HG03521 (cell line): ENCODE data around the gene ZNF438.

Experiments
- ATAC-seq: cut with Tn5 transposase; IDR thresholded peaks from one replicate; pipeline ENCODE4 v1.9.1; 2021; ENCODE audit warnings: mild to moderate bottlenecking, moderate library complexity; ENCODE audit not compliant: unreplicated experiment

ZNF438 gene

GRCh38 chr10:30887839-30888238 is 143.8 kb downstream of the ZNF438 start:
- no peak for ATAC-seq

DNA sequence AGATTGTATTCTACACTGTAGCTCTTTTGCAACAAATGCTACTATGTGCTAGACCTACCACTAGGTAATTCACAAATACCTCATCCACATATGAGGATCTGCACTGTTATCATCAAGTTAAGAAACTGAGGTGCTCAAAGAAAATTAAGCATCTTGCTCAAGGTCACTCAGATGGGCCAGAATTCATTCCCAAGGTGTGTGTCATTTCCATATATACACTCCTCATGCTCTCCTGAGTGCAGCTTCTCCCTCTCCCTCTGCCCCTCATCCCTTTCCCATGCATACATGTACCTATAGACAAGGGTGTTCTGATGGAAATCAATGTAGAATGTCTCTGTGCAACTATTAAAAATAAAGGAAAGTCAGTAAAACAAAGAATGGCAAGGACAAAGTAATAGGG is 146.2 kb downstream of the ZNF438 start:
- no peak for ATAC-seq

- ATAC-seq, result no peak
Observed at GRCh38 chr10:30883751-30884150, 147.9 kb downstream of the ZNF438 start.

DNA sequence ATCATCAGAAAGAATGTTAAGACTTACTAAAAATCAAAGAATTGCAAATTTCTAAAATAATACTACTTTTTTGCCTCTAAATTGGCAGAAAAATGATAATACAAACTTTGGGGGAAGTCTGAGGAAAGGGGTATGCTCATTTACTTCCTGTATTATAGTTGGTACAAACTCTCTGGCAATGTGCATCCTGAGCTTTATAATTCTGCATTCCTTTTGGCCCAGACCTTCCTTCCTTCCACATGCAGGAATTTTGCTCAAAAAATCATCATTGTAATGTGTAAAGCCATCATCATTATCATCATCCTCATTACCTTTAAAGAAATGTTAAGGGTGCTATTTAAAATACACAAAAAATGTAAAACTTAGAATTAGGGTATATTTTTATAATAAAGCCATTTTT is 148.5 kb downstream of the ZNF438 start:
- no peak for ATAC-seq

DNA sequence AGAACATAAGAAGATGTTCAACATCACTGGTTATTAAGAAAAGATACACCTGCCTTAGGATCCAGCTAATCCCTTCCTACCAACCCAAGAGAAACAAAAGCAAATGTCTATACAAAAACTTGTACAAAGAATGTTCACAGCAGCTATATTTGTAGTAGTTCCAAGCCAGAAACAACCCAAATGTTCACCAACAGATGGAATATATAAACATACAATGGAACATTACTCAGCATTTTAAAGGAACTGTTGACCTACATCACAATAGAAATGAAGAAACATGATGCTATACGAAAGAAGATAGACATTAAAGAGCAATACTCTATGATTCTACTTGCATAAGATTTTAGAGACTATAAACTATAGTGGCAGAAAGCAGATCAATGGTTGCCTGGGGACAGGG is 149.4 kb downstream of the ZNF438 start:
- ATAC-seq, result no peak

DNA sequence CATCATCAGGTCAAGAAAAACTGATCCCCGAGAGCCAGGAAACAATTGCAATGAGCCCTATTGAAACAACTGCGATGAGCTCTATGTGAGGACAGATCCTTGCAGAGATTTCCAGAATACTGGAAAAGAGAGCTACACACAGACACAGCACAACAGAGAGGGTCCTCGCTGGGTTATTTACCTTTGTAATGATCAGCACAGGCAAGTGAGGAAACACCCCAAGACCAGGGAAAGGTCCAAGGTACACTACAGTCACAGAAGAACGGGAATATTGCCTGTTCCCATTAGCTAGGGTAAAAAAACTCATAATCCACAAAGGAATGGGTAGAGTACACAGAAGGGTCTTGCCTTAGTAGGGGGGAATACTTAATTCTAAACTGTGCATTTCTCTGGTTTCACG is 152.7 kb downstream of the ZNF438 start:
- no peak for ATAC-seq

DNA sequence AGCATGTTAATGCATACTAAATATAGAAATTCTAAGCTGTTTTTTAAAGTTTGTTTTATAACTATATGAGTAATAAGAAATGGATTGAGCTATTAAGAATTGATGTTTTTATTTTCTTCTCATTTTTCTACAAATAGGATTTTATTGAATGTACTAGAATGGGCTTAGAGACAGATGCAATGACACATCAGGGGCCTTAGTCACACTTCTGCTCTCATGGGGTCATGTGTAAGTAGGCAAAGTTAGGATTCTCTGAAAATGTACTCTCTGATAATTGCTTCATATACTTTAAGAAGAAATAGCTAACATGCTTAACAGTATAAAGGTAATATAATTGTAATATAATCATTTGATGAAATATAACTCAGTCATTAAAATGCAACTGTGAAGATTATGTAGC is 154.6 kb downstream of the ZNF438 start:
- ATAC-seq, result no peak

GRCh38 chr10:30873411-30873810 is 158.3 kb downstream of the ZNF438 start:
- ATAC-seq, result no peak

- ATAC-seq, result no peak
Observed at GRCh38 chr10:30870896-30871295, 160.8 kb downstream of the ZNF438 start.

DNA sequence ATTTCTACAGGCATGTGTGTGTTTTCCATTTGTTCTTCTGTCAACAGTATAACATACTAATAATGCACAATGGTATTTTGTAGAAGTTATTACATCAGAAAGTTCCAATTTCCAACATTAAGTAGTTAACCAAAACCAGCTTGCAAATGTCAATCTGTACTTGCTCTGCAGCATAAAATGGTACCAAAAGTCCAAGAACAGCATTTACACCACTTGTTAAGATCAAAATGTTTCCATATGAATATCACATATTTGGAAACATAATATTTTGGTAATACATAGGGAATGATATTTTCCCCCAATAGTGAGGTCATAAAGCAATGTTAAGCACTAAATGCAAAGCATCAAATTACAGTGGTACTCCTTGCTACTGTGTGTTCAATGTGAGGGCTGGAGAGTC is 162.1 kb downstream of the ZNF438 start:
- ATAC-seq, result no peak

GRCh38 chr10:30868611-30869010 is 163.1 kb downstream of the ZNF438 start:
- no peak for ATAC-seq

DNA sequence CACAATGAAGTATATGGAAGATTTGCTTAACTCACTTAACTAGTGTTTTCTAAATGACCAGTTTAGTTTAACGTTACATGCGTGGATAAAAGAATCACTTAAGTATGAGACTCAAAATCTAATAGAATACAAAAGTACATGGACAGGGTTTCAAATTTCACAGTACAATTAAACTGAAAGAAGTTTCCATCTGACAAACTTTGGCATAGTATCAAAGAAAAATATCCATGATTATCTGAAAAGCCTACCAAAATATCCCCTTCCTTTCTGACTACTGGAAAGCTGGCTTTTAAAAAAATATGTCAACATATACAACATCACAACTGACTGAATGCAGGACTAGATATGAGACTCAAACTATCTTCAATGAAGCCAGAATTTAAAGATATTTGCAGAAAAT is 164.8 kb downstream of the ZNF438 start:
- no peak for ATAC-seq

- no peak for ATAC-seq
Observed at GRCh38 chr10:30865141-30865926, 166.3 kb downstream of the ZNF438 start.

DNA sequence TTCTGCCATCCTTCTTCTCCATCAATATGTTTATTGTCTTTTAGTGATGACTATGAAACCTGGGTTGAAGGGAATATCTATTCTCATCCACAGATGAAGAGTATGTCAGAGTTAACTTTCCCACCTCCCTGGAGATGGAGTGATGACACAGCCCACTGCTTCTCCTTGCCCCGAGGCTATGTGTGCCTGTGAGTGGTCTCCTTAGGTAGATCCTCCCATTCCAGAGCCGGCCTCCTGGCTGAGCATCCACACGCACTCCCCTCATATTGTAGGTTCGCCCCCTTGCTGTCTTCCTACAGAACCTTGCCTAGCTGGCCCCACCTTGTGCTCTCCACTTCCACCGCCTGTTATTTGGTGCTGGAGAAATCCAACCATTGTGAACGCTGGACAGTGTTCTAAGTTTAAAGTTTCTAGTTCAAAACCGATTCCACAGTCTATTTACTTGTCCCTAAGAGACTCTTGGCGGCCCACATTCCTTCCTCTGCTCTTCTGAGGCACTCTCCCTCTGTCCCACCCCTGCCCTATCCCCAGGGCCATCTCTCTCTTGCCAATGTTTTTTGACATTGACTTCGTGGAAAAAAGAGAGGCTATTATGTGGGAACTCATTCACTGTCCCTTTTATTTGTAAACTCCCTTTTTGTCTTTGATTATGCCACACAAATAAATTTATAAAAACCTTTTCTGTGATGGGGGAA is 168.0 kb downstream of the ZNF438 start:
- no peak for ATAC-seq

- ATAC-seq, result no peak
Observed at GRCh38 chr10:30862486-30862885, 169.2 kb downstream of the ZNF438 start.

- ATAC-seq, result no peak
Observed at GRCh38 chr10:30861976-30862375, 169.7 kb downstream of the ZNF438 start.

- ATAC-seq, result no peak
Observed at GRCh38 chr10:30861221-30861620, 170.4 kb downstream of the ZNF438 start.

DNA sequence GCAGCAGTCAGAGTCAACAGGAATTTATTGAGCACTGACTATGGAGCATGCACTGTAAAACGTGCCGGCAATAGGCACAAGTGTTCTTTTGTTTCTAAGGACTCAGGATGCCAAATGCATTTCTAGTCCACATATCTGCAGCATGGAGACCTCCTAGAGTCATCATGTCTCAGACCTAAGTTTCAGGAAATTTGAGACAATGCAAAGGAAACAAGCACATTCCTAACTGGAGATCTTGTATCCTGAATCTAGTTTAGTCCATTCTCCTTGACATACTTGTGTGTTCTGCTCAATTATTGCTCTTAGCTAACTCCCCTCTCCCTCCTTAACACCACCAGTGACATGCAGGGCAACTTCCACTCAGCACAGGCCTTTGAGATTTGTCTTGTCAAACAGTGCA is 173.2 kb downstream of the ZNF438 start:
- no peak for ATAC-seq

DNA sequence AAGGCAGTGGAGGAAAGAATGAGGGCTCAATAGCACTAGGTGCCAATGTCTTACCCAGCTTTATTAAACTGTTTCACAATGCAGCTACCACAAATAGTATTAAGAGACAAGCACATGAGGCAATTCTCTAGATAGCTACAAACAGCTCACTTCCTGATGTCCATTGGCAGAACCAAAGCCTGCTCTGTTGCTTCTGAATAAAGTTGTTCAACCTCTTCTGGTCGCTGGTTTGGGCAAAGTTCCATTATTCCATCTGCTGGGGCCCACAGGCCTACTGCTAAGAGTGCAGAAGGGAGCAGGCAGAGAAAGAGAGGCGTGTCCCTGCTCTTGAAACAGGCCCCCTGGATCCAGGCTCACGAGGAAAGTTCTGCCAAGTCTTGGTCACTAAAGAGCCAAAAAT is 173.9 kb downstream of the ZNF438 start:
- no peak for ATAC-seq

DNA sequence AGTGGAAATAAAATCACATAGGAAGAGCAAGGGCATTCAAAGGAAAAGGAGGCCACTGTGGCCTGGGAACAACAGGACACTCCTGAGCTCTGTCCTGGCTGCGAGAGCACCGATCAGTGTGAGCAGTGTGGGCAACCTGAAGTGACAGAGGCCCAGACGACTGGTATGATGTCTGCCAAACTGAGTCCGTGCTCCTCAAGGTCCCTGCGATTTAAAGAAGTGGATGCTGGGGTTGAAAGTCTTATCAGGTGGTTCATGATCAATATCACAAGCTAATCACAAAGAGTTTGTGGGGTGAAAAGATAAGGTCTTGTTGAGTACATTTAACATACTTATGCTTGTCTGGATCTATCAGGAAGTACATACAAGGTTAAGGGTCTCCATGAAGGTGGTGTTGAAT is 176.5 kb downstream of the ZNF438 start:
- no peak for ATAC-seq

GRCh38 chr10:30854656-30855055 is 177.0 kb downstream of the ZNF438 start:
- no peak for ATAC-seq

GRCh38 chr10:30853066-30853465 is 178.6 kb downstream of the ZNF438 start:
- no peak for ATAC-seq

GRCh38 chr10:30850776-30851175 is 180.9 kb downstream of the ZNF438 start:
- ATAC-seq, result no peak
